GM21360 (cell line): Measurements from ENCODE around the gene LINGO4.
"Not testable (repeated sequence)": the region's sequence is repeated elsewhere in the genome, so short reads cannot be mapped to it uniquely, and the experiment has no call there.

Source experiments
- ATAC-seq: cut with Tn5 transposase; IDR thresholded peaks from one replicate; pipeline ENCODE4 v1.9.1; 2021; ENCODE audit warnings: mild to moderate bottlenecking, moderate library complexity; ENCODE audit not compliant: unreplicated experiment

LINGO4 gene

DNA sequence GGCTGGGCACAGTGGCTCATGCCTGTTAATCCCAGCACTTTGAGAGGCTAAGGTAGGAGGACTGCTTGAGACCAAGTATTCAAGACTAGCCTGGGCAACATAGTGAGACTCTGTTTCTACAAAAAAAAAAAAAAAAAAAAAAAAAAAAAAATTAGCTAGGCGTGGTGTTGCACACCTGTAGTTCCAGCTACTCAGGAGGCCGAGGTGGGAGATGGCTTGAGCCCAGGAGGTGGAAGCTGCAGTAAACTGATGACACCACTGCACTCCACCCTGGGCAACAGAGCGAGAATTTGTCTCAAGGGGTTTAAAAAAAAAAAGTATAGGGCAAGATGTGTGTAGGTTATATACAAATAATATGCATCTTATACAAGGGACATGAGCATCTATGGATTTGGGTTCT lies 17.5 kb downstream of the LINGO4 start:
- no peak for ATAC-seq

DNA sequence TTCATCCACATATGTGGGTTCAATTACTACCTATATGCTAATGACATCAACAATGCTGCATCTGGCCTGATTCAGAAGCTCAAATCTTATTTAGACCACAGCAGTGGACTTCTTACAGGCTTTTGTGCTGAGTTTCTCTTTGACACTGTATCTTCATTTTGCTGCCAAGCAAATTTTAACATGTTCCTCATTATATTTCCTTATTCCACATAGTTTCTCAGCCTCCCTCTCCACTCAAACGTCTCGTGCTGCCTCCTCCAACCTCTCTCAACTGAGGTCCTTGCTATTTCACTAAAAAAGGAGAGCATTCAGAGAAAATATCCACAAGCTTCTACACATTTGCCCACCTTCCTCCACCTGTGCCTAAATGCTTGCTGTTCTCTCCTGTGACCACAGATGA lies 21.4 kb downstream of the LINGO4 start:
- ATAC-seq, result no peak

DNA sequence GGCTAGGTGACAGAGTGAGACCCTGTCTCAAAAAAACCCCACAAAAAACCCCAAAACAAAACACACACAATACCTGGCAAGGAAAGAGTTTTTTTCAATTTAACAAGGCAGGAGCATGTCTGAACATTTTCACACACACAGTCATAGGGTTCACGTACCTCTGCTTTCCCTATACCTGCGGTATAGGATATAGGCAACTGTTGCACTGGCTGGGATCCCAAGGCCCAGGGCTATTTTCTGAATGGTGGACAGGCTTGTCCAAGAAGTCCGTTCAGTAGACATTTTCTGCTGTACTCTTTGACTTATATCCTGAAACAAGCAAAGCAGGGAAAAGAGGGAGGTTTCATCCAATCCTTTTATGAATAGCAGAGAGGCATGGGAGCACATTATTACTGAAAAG lies 22.5 kb downstream of the LINGO4 start:
- no peak for ATAC-seq

DNA sequence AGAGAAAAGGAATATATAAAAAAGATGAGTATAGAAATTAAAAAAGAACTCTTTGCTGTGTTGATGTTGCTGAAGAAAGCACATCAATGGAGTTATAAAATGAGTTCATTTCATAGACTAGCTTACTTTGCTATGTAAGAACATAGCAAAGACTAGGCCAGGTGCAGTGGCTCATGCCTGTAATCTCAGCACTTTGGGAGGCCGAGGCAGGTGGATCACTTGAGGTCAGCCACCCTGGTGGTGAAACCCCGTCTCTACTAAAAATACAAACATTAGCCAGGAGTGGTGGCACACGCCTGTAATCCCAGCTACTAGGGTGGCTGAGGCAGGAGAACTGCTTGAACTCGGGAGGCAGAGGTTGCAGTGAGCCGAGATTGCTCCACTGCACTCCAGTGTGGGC lies 23.2 kb downstream of the LINGO4 start:
- not testable (repeated sequence) for ATAC-seq

DNA sequence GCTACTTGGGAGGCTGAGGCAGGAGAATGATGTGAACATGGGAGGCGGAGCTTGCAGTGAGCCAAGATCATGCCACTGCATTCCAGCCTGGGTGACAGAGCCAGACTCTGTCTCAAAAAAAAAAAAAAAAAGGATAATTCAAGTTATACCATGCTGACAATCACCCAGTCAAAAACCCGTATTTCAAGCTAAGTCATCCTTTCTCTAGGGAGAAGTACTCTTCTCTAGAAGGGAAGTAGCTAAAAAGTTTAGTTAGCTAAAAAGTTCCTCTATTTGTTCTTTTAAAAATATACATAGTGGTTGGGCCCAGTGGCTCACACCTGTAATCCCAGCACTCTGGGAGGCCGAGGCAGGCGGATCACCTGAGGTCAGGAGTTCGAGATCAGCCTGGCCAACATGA lies 24.5 kb downstream of the LINGO4 start:
- ATAC-seq, result not testable (repeated sequence)

DNA sequence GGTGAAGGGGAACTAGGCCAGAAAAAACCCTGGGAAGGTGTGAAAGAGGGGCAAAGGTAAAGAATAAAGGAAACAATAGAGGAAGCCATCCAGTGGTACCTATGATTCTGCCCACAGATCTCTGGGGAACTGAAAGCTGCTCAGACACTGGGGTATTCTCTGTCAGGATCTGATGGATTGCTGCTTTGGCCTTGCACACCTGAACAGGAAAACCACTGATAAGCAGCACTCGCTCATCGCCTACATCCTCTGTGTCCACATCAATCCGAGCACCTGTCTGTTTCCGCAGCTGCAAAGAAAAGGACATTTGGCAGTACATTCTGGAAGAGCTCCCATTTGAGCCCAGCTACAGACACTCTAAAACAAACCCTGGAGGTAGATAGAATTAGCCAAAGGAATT lies 25.4 kb downstream of the LINGO4 start:
- no peak for ATAC-seq

DNA sequence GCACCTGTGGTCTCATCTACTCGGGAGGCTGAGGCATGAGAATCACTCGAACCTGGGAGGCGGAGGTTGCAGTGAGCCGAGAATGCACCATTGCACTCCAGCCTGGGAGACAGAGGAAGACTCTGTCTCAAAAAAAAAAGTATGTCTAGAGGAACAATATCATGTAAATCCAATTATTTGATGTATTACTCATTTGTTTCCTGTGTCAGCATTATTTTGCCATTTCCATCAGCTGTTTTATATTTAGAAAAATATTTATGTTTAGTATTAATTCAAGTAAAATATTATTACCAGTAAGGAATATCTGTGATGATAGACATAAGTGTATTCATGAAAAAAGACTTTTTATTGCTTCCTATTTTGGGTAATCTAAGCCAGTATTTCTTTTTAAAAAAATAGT lies 27.9 kb downstream of the LINGO4 start:
- no peak for ATAC-seq

DNA sequence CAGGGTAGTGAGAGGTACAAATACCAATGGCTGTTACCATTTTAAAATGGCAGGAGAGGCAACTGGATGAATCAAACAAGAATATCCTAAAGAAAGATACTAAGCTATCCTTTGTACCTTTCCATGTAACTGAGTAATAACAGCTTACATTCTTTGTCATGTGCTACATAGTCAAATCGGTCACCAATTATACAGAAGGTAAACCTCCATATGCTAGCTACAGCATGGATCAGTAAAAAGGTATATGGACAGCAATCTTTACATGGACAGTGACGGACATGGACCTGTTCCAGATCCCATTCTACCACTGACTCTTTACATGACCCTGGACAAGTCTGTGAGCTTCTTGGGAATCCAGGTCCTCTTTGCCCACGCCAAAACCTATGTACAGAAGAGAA lies 28.6 kb downstream of the LINGO4 start:
- no peak for ATAC-seq

DNA sequence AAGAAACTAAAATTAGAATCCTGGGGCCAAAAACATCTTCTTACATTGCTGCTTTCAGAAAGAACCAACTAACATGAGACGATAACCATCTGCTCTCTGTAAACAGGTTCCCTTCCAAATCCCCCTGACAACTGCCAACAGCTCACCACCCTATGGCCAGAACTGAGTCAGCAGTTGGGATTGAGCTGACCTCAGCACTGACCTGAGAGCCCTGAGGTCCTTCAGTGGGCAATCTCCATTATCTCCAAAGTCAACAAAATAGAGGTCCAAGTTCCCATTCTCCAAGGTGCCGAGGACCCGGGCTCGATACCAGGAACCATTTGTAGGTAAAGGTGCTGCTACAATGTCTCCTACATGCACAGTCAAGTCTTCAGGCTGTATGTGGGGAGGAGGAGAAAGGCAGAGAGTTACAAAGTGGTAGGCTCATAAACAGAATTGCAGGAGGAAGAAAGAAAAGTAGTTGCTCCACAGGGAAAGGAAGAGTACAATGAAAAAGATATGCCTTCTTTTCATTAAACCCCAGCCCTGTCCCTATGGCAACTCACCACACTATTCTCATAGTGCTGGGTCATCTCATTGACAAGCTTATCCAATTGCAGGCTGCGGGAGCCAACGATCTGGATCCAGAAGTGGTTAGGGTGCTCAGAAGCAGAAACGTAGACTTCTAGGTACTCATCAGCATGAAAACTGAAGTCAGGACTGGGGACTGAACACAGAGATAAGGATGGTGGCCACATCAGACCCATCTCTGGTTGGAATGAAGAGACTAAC lies 29.1 kb downstream of the LINGO4 start:
- ATAC-seq, result no peak

DNA sequence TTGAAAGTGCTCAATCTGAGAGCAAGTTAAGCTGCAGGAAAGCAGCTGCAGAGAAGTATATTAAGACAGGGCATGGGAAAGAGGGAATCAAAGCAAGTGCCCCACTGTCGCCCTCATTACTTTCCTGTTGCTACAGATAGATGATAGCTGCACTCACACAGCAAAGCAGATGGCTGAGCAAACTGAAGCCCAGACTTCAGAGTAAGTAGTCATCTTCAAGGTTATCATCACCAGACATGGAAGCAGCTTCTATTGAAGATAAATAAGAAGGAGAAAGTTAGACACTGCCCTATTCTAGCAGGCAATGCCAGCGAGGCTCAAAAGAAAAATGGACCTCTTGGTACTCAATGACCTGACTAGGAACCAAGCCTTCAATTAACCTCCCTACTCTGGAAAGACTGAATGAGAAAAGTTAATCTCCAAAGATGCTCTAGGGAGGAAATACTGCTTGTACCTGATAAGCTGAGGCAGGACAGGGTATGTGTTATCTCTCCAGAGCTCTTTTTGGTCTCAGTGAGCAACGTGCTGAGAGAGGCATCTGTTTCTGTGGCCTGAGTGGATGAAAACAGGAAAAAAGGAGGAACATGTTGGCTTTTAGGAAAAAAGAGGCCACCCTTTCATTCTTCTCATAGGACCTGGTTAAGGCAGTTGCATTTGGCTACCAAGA lies 30.8 kb downstream of the LINGO4 start:
- ATAC-seq, result no peak

DNA sequence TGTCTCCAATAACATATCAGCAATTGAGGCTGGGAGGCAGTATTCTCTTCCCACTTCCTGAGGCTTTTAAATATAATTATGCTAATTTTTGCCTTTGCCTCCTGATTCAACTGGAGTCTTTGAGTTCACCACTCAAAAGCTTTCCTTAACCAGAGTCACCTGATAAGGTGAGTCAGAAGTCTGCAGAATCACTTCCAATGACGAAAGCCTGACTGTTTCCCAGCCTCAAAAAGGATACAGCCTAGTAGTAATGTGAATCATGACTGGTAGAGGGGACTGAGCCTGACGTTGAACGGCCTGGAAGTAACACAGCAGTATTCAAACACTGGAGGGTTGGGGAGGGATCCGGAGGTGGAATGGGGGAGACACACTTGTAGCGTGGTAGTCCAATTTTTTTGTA lies 31.5 kb downstream of the LINGO4 start:
- ATAC-seq, result no peak

DNA sequence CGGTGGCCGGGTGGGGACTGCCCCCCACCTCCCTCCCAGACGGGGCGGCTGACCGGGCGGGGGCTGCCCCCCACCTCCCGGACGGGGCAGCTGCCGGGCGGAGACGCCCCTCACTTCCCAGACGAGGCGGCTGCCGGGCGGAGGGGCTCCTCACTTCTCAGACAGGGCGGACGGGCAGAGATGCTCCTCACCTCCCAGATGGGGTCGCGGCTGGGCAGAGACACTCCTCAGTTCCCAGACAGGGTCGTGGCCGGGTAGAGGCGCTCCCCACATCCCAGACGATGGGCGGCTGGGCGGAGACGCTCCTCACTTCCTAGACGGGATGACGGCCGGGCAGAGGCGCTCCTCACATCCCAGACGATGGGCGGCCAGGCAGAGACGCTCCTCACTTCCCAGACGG lies 35.9 kb downstream of the LINGO4 start:
- ATAC-seq, result not testable (repeated sequence)

DNA sequence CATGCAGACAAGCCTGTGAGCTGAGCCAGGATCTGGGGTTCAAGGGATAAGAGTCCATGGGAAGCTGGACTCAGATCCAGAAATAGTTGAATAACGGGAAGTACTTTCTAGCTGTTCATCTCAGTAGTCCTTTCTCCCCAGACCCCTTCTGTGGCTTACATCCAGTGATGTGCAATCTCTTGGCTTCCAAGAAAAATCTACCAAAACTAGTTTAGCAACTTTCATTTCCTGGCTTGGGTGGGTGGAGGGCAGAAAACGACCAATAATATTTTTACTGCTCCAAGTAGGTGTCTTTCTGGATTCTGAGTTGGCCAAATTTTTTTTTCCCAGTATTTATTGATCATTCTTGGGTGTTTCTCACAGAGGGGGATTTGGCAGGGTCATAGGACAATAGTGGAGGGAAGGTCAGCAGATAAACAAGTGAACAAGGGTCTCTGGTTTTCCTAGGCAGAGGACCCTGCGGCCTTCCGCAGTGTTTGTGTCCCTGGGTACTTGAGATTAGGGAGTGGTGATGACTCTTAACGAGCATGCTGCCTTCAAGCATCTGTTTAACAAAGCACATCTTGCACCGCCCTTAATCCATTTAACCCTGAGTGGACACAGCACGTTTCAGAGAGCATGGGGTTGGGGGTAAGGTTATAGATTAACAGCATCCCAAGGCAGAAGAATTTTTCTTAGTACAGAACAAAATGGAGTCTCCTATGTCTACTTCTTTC lies 36.7 kb downstream of the LINGO4 start:
- ATAC-seq, result not testable (repeated sequence)

DNA sequence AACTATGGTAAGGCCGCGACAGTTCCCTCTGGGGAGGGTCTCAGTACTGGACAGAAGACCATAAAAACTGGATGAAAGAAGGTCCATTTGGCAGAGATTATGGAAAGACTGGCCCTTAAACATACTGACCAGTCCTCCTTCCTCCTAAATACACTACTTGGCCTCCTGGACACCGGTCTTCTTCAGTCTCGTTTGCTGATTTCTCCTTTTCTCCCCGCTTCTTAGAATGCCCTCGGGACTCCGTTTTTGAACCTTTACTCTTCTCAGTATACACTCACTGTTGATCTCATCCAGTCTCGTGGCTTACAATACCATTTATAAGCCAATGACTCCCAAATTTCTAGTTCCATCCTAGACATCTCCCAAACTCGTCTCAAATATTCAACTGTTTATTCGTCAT lies 41.2 kb downstream of the LINGO4 start:
- no peak for ATAC-seq

DNA sequence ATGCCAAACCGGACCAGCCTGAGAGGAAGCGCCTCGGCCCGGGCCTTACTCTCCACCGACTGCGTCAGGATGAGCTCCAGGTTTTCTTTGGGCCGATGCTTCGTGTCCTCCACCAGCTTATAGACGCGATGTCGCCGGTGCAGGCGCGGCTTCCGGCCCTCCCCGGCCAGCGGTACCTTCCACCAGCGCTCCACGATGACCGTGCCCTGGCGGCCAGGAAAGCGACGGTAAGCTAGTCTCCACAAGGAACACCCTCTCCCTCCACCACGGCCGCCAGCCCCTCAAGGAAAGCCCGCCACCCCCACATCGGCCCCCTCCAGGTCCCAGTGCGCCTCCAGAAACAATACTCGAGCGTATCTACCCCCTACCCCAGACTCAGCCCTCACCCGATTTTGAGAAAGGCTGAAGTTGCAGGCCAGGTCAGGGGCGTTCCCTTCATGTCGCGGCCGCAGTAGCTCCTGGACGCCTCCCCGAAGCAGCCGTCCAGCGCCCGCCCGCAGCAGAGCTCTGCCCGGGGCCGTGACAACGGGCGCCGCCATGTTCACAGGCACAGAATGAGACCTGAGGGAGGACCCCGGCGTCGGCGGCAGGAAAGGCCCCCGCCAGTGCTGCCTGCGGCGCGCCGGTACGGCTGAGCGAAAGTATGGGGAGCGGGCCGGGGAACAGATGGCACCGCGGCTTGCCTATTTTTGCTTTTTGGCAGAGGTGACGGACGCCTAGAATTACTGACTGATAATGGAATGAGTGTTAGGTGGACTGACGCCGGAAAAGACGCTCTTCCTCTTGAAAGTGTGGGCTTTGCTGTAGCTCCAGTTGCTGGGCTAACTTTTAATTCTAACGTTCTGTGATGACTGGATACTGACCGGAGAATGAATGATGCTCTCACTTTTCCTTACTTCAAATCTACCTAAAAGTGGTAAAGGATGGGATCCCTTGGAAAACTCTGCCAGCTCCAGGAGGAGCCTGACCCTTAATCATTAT lies 42.0 kb downstream of the LINGO4 start, which contains the start of gene MRPL9:
Gene MRPL9, minus strand, starts transcription at position 556 of the 981 bp plus-strand sequence. Its CDS starts 17 bp downstream, at position 539.
- ATAC-seq, result peak; percentile 83

DNA sequence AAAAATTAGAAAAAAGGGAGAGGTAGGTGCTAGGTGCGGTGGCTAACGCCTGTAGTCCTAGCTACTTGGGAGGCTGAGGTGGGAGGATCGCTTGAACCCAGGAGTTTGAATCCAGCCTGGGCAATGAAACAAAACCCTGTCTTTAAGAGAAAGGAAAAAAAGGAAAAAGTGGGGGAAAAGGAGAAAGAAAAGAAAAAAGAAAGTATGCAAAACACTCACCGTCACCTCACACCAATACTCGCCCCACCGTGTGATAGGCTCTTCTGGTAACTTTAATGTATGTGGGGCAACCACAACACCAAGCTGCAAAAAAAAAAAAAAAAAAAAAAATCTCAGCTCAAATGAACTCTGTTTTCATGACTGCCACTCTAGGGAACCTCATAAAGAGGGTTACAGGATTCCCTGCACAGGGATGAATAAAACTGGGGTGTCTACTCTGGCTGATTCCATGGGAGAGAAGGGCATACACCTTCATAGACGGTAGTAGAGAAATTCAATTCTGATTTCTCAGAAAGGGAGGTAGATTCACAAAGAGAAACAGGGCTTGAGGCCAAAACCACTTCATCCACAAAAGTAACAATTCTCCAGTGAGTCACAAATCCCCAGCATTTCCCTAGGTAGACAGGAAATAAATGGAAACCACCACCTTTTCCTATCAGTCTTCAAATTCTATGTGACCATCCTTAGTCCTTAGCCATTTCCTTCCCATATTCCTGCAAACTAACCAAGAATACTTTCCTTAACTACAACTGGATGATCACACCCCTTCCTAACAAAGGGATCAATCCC lies 44.4 kb downstream of the LINGO4 start:
- ATAC-seq, result no peak

DNA sequence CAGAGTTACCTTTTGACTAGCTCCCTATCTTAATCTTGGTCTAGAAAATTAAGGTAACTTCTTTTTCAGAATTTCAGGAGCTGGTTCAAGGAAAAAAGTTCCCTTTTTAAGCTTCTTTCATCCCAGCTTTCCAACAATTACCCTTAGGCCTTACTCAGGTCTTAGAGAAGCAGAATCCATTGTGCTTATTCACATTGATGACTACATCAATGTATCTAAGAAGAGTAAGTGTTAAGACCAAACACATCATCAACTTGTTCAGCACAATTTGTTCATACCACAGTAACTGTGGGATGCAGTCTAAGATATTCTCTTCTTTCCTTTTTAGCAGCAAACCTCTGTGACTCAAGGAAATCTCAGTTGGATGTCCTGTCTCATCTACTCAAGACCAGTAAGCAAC lies 46.0 kb downstream of the LINGO4 start:
- no peak for ATAC-seq

DNA sequence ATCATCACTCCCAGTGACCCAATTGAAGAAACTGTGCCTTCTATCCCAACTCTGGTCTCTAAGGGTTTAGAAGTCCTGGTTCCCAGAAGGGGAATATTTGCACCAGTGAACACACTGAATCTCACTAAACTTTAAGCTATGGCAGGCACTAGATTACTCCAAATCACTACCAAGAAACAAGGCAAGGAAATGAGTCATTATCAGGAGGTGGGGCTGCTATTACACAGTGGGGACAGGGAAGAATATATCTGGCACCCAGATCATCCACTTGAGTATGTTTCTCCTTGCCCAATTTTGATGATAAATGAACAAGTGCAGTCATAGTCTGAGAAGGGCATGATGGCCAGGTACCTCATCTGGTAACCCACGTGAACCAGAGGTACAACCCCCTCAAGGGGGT lies 48.9 kb downstream of the LINGO4 start:
- no peak for ATAC-seq
